ENCODE results near the gene RAB23.

RAB23 gene

DNA sequence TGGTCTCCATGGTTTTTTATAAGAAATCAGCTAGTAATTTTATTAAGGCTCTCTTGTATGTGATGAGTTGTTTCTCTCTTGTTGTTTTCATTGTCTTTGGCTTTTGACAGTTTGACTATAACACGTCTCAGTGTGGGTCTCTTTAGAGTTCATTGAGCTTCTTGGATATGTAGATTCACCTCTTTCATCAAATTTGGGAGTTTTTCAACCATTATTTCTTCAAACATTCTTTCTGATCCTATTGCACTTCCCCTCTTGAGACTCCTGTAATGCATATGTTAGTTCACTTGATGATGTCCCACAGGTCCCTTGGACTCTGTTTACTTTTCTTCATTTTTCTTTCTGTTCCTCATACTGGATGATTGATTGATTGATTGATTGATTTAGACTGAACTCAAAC is 57.0 kb downstream of the RAB23 start:
- Histone ChIP-seq H3K9me3 (ENCODE audit: insufficient read depth, low read length) (peaks cover 9% of the 10 kb centered on the region; the same call in 1 of the 2 replicates), H3K36me3 (ENCODE audit: insufficient read depth, insufficient read length, low read length) (peaks cover 14% of the 10 kb centered on the region), H3K9ac (ENCODE audit: insufficient read length, low read depth) (no peak overlapping the region), H3K4me1 (ENCODE audit: insufficient read depth, insufficient read length) (no peaks in the 10 kb centered on the region), H3K4me3 (ENCODE audit: insufficient read length, low read depth) (no peak overlapping the region), H3K27me3 (ENCODE audit: insufficient read depth, insufficient read length) (no peaks in the 10 kb centered on the region)
- no peak for TF ChIP-seq SUZ12 (IDR thresholded peaks at IDR 0.05; ENCODE audit: extremely low read depth, insufficient read depth, insufficient read length)
- no peak for TF ChIP-seq YY1 (IDR thresholded peaks at IDR 0.05; ENCODE audit: insufficient read depth, insufficient read length)
- no peak for TF ChIP-seq ZNF274 (IDR thresholded peaks at IDR 0.05; ENCODE audit: low read depth, low read length)
- DNase-seq (ENCODE audit: low read depth, low spot score), result no peak

- Histone ChIP-seq H3K9ac (ENCODE audit: insufficient read length, low read depth) (no peak overlapping the region), H3K4me1 (ENCODE audit: insufficient read depth, insufficient read length) (no peaks in the 10 kb centered on the region), H3K27me3 (ENCODE audit: insufficient read depth, insufficient read length) (no peaks in the 10 kb centered on the region), H3K4me3 (ENCODE audit: insufficient read length, low read depth) (no peak overlapping the region), H3K9me3 (ENCODE audit: insufficient read depth, low read length) (peaks cover 9% of the 10 kb centered on the region; the same call in 1 of the 2 replicates), H3K36me3 (ENCODE audit: insufficient read depth, insufficient read length, low read length) (peaks cover 14% of the 10 kb centered on the region)
- DNase-seq (ENCODE audit: low read depth, low spot score), result no peak
- TF ChIP-seq ZNF274 (IDR thresholded peaks at IDR 0.05; ENCODE audit: low read depth, low read length) (no peak), SUZ12 (IDR thresholded peaks at IDR 0.05; ENCODE audit: extremely low read depth, insufficient read depth, insufficient read length) (no peak), YY1 (IDR thresholded peaks at IDR 0.05; ENCODE audit: insufficient read depth, insufficient read length) (no peak)
Observed at GRCh38 chr6:57163956-57164355, 58.2 kb downstream of the RAB23 start.

DNA sequence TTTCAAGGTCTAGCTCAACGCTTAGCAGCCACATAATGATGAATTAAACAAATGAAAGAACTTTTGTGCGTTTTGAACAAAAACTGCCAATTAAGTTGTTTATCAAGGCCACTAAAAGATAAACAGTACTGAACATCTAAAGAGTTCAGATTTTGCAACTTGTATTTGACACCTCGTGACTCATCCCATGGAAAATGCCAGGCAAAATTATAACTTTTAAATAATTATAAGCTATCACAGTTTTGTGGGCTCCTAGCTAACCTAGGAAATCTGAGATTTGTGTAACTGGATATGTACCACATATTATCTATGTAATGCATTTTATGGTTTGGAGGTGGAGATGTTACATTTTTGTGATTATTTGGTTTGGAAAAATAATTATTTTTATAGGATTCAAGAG is 59.6 kb downstream of the RAB23 start:
- Histone ChIP-seq H3K27me3 (ENCODE audit: insufficient read depth, insufficient read length) (no peaks in the 10 kb centered on the region), H3K9ac (ENCODE audit: insufficient read length, low read depth) (no peak overlapping the region), H3K36me3 (ENCODE audit: insufficient read depth, insufficient read length, low read length) (peaks cover 9% of the 10 kb centered on the region), H3K9me3 (ENCODE audit: insufficient read depth, low read length) (peaks cover 9% of the 10 kb centered on the region; the same call in 1 of the 2 replicates), H3K4me1 (ENCODE audit: insufficient read depth, insufficient read length) (no peaks in the 10 kb centered on the region), H3K4me3 (ENCODE audit: insufficient read length, low read depth) (no peak overlapping the region)
- no peak for TF ChIP-seq SUZ12 (IDR thresholded peaks at IDR 0.05; ENCODE audit: extremely low read depth, insufficient read depth, insufficient read length)
- no peak for TF ChIP-seq YY1 (IDR thresholded peaks at IDR 0.05; ENCODE audit: insufficient read depth, insufficient read length)
- no peak for TF ChIP-seq ZNF274 (IDR thresholded peaks at IDR 0.05; ENCODE audit: low read depth, low read length)
- DNase-seq (ENCODE audit: low read depth, low spot score), result no peak

GRCh38 chr6:57162028-57162427 is 60.1 kb downstream of the RAB23 start:
- no peak for DNase-seq (ENCODE audit: low read depth, low spot score)
- TF ChIP-seq ZNF274 (IDR thresholded peaks at IDR 0.05; ENCODE audit: low read depth, low read length) (no peak), YY1 (IDR thresholded peaks at IDR 0.05; ENCODE audit: insufficient read depth, insufficient read length) (no peak), SUZ12 (IDR thresholded peaks at IDR 0.05; ENCODE audit: extremely low read depth, insufficient read depth, insufficient read length) (no peak)
- Histone ChIP-seq H3K27me3 (ENCODE audit: insufficient read depth, insufficient read length) (no peaks in the 10 kb centered on the region), H3K4me1 (ENCODE audit: insufficient read depth, insufficient read length) (no peaks in the 10 kb centered on the region), H3K4me3 (ENCODE audit: insufficient read length, low read depth) (no peak overlapping the region), H3K36me3 (ENCODE audit: insufficient read depth, insufficient read length, low read length) (peaks cover 9% of the 10 kb centered on the region), H3K9ac (ENCODE audit: insufficient read length, low read depth) (no peak overlapping the region), H3K9me3 (ENCODE audit: insufficient read depth, low read length) (peaks cover 9% of the 10 kb centered on the region; the same call in 1 of the 2 replicates)

- Histone ChIP-seq H3K9ac (ENCODE audit: insufficient read length, low read depth) (no peak overlapping the region), H3K4me1 (ENCODE audit: insufficient read depth, insufficient read length) (no peaks in the 10 kb centered on the region), H3K9me3 (ENCODE audit: insufficient read depth, low read length) (no peaks in the 10 kb centered on the region), H3K27me3 (ENCODE audit: insufficient read depth, insufficient read length) (no peaks in the 10 kb centered on the region), H3K36me3 (ENCODE audit: insufficient read depth, insufficient read length, low read length) (peaks cover 15% of the 10 kb centered on the region), H3K4me3 (ENCODE audit: insufficient read length, low read depth) (no peak overlapping the region)
- TF ChIP-seq SUZ12 (IDR thresholded peaks at IDR 0.05; ENCODE audit: extremely low read depth, insufficient read depth, insufficient read length) (no peak), YY1 (IDR thresholded peaks at IDR 0.05; ENCODE audit: insufficient read depth, insufficient read length) (no peak), ZNF274 (IDR thresholded peaks at IDR 0.05; ENCODE audit: low read depth, low read length) (no peak)
- no peak for DNase-seq (ENCODE audit: low read depth, low spot score)
Observed at GRCh38 chr6:57159127-57159526, 63.0 kb downstream of the RAB23 start.

GRCh38 chr6:57158658-57159057 is 63.4 kb downstream of the RAB23 start:
- Histone ChIP-seq H3K4me1 (ENCODE audit: insufficient read depth, insufficient read length) (no peaks in the 10 kb centered on the region), H3K4me3 (ENCODE audit: insufficient read length, low read depth) (no peak overlapping the region), H3K9ac (ENCODE audit: insufficient read length, low read depth) (no peak overlapping the region), H3K36me3 (ENCODE audit: insufficient read depth, insufficient read length, low read length) (peaks cover 19% of the 10 kb centered on the region), H3K9me3 (ENCODE audit: insufficient read depth, low read length) (no peaks in the 10 kb centered on the region), H3K27me3 (ENCODE audit: insufficient read depth, insufficient read length) (no peaks in the 10 kb centered on the region)
- TF ChIP-seq YY1 (IDR thresholded peaks at IDR 0.05; ENCODE audit: insufficient read depth, insufficient read length) (no peak), ZNF274 (IDR thresholded peaks at IDR 0.05; ENCODE audit: low read depth, low read length) (no peak), SUZ12 (IDR thresholded peaks at IDR 0.05; ENCODE audit: extremely low read depth, insufficient read depth, insufficient read length) (no peak)
- DNase-seq (ENCODE audit: low read depth, low spot score), result no peak

DNA sequence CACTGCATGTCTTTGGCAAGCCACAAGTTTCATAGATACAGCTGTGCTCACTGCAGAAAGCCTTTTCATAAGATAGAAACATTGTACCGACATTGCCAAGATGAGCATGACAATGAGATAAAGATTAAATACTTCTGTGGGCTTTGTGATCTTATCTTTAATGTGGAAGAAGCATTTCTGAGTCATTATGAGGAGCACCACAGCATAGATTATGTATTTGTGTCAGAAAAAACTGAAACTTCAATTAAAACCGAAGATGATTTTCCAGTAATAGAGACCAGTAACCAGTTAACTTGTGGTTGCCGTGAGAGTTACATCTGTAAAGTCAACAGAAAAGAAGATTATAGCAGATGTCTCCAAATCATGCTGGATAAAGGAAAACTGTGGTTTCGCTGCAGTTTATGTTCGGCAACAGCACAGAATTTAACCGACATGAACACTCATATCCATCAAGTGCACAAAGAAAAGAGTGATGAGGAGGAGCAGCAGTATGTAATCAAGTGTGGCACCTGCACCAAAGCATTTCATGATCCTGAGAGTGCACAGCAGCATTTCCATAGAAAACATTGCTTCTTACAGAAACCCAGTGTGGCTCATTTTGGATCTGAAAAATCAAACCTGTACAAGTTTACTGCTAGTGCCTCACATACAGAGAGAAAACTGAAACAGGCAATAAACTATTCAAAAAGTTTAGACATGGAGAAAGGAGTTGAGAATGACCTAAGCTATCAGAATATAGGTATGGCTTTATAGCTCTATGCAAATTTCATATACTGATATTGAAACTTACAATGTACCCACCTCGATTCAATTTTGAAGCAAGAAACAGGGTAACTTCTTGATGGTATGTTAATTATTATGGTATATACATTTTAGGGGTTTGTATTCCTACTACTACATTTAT is 73.9 kb downstream of the RAB23 start:
- DNase-seq (ENCODE audit: low read depth, low spot score), result no peak
- no peak overlapping the region for H3K9ac ChIP-seq (ENCODE audit: insufficient read length, low read depth)
- no peaks in the 10 kb centered on the region for H3K27me3 ChIP-seq (ENCODE audit: insufficient read depth, insufficient read length)
- peaks cover 40% of the 10 kb centered on the region for H3K36me3 ChIP-seq (ENCODE audit: insufficient read depth, insufficient read length, low read length)
- no peaks in the 10 kb centered on the region for H3K9me3 ChIP-seq (ENCODE audit: insufficient read depth, low read length)
- no peak overlapping the region for H3K4me3 ChIP-seq (ENCODE audit: insufficient read length, low read depth)
- H3K4me1 ChIP-seq (ENCODE audit: insufficient read depth, insufficient read length), result no peaks in the 10 kb centered on the region
- TF ChIP-seq SUZ12 (IDR thresholded peaks at IDR 0.05; ENCODE audit: extremely low read depth, insufficient read depth, insufficient read length), result no peak
- TF ChIP-seq ZNF274 (IDR thresholded peaks at IDR 0.05; ENCODE audit: low read depth, low read length), result no peak
- TF ChIP-seq YY1 (IDR thresholded peaks at IDR 0.05; ENCODE audit: insufficient read depth, insufficient read length), result no peak
